ENCODE results near the gene ECHDC3.

ECHDC3 gene

DNA sequence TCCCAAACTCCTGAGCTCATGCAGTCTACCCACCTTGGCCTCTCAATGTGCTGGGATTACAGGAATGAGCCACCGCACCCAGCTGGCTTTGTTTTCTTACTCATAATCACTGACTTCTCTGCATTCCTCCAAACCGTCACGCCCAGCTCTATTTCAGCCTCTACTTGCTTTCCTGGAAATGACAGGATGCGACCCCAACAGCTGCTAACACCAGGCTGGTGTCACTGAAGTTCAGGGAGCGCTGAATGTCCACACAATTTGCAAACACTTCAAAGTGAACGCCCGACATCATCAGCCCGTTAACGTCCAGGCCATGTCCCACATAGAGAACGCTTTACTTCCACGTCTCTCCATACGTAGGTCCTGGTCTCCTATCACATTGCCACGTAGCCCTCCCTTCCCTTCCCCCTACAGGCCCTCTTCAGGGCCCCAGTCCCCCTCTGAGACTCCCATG is 68.2 kb downstream of the ECHDC3 start:
- no peak overlapping the region for H3K27ac Mint-ChIP-seq

DNA sequence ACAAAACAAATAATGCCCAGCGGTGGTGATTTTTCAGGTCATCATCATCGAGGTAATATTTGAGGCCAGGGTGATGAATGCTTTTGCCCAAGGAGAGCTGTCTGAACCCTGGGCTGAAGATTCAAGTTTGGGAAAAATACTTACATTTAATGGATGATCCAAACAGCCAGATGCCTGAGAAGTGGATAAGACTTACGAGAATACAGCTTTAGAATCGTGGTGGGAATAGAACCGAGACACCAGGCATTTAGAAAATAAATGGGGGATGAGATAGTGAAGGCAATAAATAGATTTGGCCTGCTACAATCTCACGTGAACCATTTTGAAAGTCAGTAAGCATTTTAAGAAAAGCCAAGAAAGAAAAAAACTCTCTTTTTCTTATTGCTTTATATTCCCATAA is 68.8 kb downstream of the ECHDC3 start:
- Mint-ChIP-seq H3K36me3 (ENCODE audit: low read depth) (no peaks in the 10 kb centered on the region), H3K27ac (no peak overlapping the region), H3K4me3 (no peak overlapping the region), H3K4me1 (ENCODE audit: low read depth) (peaks cover 8% of the 10 kb centered on the region), H3K9me3 (no peaks in the 10 kb centered on the region), H3K27me3 (peaks cover 1% of the 10 kb centered on the region)
- intact Hi-C loops (cut with micrococcal nuclease), result no loop called here

More for the DNA sequence above, 68.2 kb downstream of the ECHDC3 start:
- peaks cover 1% of the 10 kb centered on the region for H3K27me3 Mint-ChIP-seq
- peaks cover 8% of the 10 kb centered on the region for H3K4me1 Mint-ChIP-seq (ENCODE audit: low read depth)
- H3K4me3 Mint-ChIP-seq, result no peak overlapping the region
- H3K9me3 Mint-ChIP-seq, result no peaks in the 10 kb centered on the region
- intact Hi-C loops (cut with micrococcal nuclease), result no loop called here
- H3K36me3 Mint-ChIP-seq (ENCODE audit: low read depth), result no peaks in the 10 kb centered on the region

DNA sequence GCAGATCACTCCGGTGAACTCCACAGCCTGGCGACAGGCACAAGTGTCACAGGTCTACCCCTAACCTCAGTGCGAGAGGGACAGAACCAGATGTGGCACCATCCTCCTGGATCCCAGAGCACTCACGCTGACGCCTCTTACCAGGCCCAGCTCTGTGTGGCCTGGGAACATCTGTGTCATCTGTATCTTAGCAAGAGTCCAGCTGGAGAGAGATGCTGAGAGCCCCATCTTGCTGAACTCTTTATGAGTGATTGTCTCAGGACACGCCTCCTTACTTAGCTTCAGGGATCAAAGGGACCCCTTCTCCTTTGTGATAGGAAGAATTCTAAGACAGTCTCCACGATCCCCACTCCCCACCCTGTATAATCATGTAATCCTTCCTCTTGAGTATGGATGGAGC is 71.0 kb downstream of the ECHDC3 start:
- H3K4me1 Mint-ChIP-seq (ENCODE audit: low read depth), result peaks cover 8% of the 10 kb centered on the region
- intact Hi-C loops (cut with micrococcal nuclease), result no loop called here
- H3K27me3 Mint-ChIP-seq, result no peaks in the 10 kb centered on the region
- no peak overlapping the region for H3K4me3 Mint-ChIP-seq
- no peak overlapping the region for H3K27ac Mint-ChIP-seq
- no peaks in the 10 kb centered on the region for H3K36me3 Mint-ChIP-seq (ENCODE audit: low read depth)
- no peaks in the 10 kb centered on the region for H3K9me3 Mint-ChIP-seq
